HUES6 (cell line): ENCODE data around the gene AVL9.

Experiments
- H3K27ac ChIP-seq: 2 replicates; pipeline ENCODE4 v1.7.0; 2013; ENCODE audit warnings: low read depth, mild to moderate bottlenecking, low read length, inconsistent platforms
- H3K27me3 ChIP-seq: 2 replicates; pipeline ENCODE4 v1.6.1; 2013; ENCODE audit warnings: low read length; ENCODE audit not compliant: control insufficient read depth, insufficient read depth
- H3K36me3 ChIP-seq: 2 replicates; pipeline ENCODE4 v1.6.1; 2013; ENCODE audit warnings: low read length; ENCODE audit not compliant: control insufficient read depth, insufficient read depth
- H3K4me1 ChIP-seq: 2 replicates; pipeline ENCODE4 v1.6.1; 2013; ENCODE audit warnings: low read length; ENCODE audit not compliant: control insufficient read depth, insufficient read depth
- H3K4me3 ChIP-seq: 2 replicates; pipeline ENCODE4 v1.5.1; 2013; ENCODE audit warnings: low read depth, low read length
- H3K9ac ChIP-seq: one replicate; pipeline ENCODE4 v1.6.1; 2013; ENCODE audit warnings: mild to moderate bottlenecking, low read length
- H3K9me3 ChIP-seq: 2 replicates; pipeline ENCODE4 v1.6.1; 2013; ENCODE audit warnings: low read depth, low read length; ENCODE audit not compliant: control insufficient read depth, insufficient read depth

AVL9 gene

GRCh38 chr7:32470871-32471270, 24.4 kb upstream of the AVL9 start:
- Histone ChIP-seq H3K9me3 (0 out of 2 replicates have a peak, but pooled peaks cover 4% of the 10 kb centered on the region), H3K36me3 (no peaks in the 10 kb centered on the region), H3K27me3 (no peaks in the 10 kb centered on the region), H3K4me3 (no peak overlapping the region), H3K9ac (no peak overlapping the region), H3K4me1 (no peaks in the 10 kb centered on the region), H3K27ac (no peak overlapping the region)

- Histone ChIP-seq H3K9ac (no peak overlapping the region), H3K27ac (no peak overlapping the region), H3K9me3 (0 out of 2 replicates have a peak, but pooled peaks cover 4% of the 10 kb centered on the region), H3K4me1 (no peaks in the 10 kb centered on the region), H3K4me3 (no peak overlapping the region), H3K27me3 (no peaks in the 10 kb centered on the region), H3K36me3 (no peaks in the 10 kb centered on the region)
Observed at GRCh38 chr7:32472015-32472414, 23.3 kb upstream of the AVL9 start.

- Histone ChIP-seq H3K27me3 (no peaks in the 10 kb centered on the region), H3K9ac (no peak overlapping the region), H3K27ac (no peak overlapping the region), H3K9me3 (0 out of 2 replicates have a peak, but pooled peaks cover 4% of the 10 kb centered on the region), H3K36me3 (no peaks in the 10 kb centered on the region), H3K4me3 (no peak overlapping the region), H3K4me1 (no peaks in the 10 kb centered on the region)
Observed at GRCh38 chr7:32474008-32474407, 21.3 kb upstream of the AVL9 start.

GRCh38 chr7:32476816-32477648, 18.3 kb upstream of the AVL9 start:
- Histone ChIP-seq H3K9ac (no peak overlapping the region), H3K36me3 (no peaks in the 10 kb centered on the region), H3K4me3 (no peak overlapping the region), H3K9me3 (0 out of 2 replicates have a peak, but pooled peaks cover 1% of the 10 kb centered on the region), H3K4me1 (no peaks in the 10 kb centered on the region), H3K27me3 (no peaks in the 10 kb centered on the region), H3K27ac (no peak overlapping the region)

- H3K4me3 ChIP-seq, result no peak overlapping the region
- H3K27ac ChIP-seq, result no peak overlapping the region
Observed at GRCh38 chr7:32477649-32477980, 17.7 kb upstream of the AVL9 start.

GRCh38 chr7:32479574-32480200, 15.6 kb upstream of the AVL9 start:
- Histone ChIP-seq H3K9me3 (no peaks in the 10 kb centered on the region), H3K27me3 (no peaks in the 10 kb centered on the region), H3K27ac (no peak overlapping the region), H3K36me3 (no peaks in the 10 kb centered on the region), H3K9ac (no peak overlapping the region), H3K4me1 (no peaks in the 10 kb centered on the region), H3K4me3 (no peak overlapping the region)

More at GRCh38 chr7:32477649-32477980, 17.7 kb upstream of the AVL9 start:
- Histone ChIP-seq H3K9ac (no peak overlapping the region), H3K36me3 (no peaks in the 10 kb centered on the region), H3K9me3 (no peaks in the 10 kb centered on the region), H3K4me1 (no peaks in the 10 kb centered on the region), H3K27me3 (no peaks in the 10 kb centered on the region)

- Histone ChIP-seq H3K9me3 (no peaks in the 10 kb centered on the region), H3K4me3 (no peak overlapping the region)
Observed at GRCh38 chr7:32481176-32481575, 14.1 kb upstream of the AVL9 start.

GRCh38 chr7:32481921-32482320, 13.4 kb upstream of the AVL9 start:
- H3K27ac ChIP-seq, result no peak overlapping the region
- no peaks in the 10 kb centered on the region for H3K9me3 ChIP-seq
- H3K27me3 ChIP-seq, result no peaks in the 10 kb centered on the region
- H3K4me1 ChIP-seq, result no peaks in the 10 kb centered on the region
- no peak overlapping the region for H3K4me3 ChIP-seq
- no peak overlapping the region for H3K9ac ChIP-seq
- peaks cover 9% of the 10 kb centered on the region for H3K36me3 ChIP-seq

More at GRCh38 chr7:32481176-32481575, 14.1 kb upstream of the AVL9 start:
- Histone ChIP-seq H3K36me3 (peaks cover 2% of the 10 kb centered on the region), H3K9ac (no peak overlapping the region), H3K4me1 (no peaks in the 10 kb centered on the region), H3K27ac (no peak overlapping the region), H3K27me3 (no peaks in the 10 kb centered on the region)

- H3K27ac ChIP-seq, result peak overlapping the region; percentile 49; the same call in 1 of the 2 replicates
- peak overlapping the region; percentile 88 for H3K9ac ChIP-seq
- H3K36me3 ChIP-seq, result peaks cover 18% of the 10 kb centered on the region
- no peaks in the 10 kb centered on the region for H3K27me3 ChIP-seq
- peak overlapping the region; percentile 80 for H3K4me3 ChIP-seq
- no peaks in the 10 kb centered on the region for H3K4me1 ChIP-seq
- no peaks in the 10 kb centered on the region for H3K9me3 ChIP-seq
Observed at GRCh38 chr7:32489788-32490126, 5.5 kb upstream of the AVL9 start.

- H3K9me3 ChIP-seq, result no peaks in the 10 kb centered on the region
- H3K36me3 ChIP-seq, result peaks cover 18% of the 10 kb centered on the region
- H3K4me1 ChIP-seq, result no peaks in the 10 kb centered on the region
- H3K4me3 ChIP-seq, result peak within 1 kb of the TSS; percentile 80
- H3K9ac ChIP-seq, result peak within 1 kb of the TSS; percentile 88
- peak within 1 kb of the TSS; percentile 49; the same call in 1 of the 2 replicates for H3K27ac ChIP-seq
- no peaks in the 10 kb centered on the region for H3K27me3 ChIP-seq
Observed at GRCh38 chr7:32490127-32490796, 5.0 kb upstream of the AVL9 start, which contains the start of gene LSM5. Gene LSM5 (minus strand): TSS chr7:32490380. CDS start chr7:32490365, 15 bp downstream.

GRCh38 chr7:32494946-32495297, 367 bp upstream of the AVL9 start:
- H3K27ac ChIP-seq, result 0 out of 2 replicates have a peak overlapping the region, but pooled peaks have one; percentile 16
- no peaks in the 10 kb centered on the region for H3K27me3 ChIP-seq
- peak overlapping the region; percentile 72 for H3K4me3 ChIP-seq

More at GRCh38 chr7:32494946-32495297, 367 bp upstream of the AVL9 start:
- H3K9ac ChIP-seq, result peak overlapping the region; percentile 69
- peaks cover 3% of the 10 kb centered on the region; the same call in 1 of the 2 replicates for H3K9me3 ChIP-seq
- peaks cover 6% of the 10 kb centered on the region; the same call in 1 of the 2 replicates for H3K4me1 ChIP-seq
- H3K36me3 ChIP-seq, result peaks cover 2% of the 10 kb centered on the region; the same call in 1 of the 2 replicates
